ENCODE data around the gene HCFC1R1. TPM values are rescaled to one million over a fixed set of nuclear protein-coding genes. Genes with fewer than 3 reads are reported as not detected.

HCFC1R1 gene
- polyA plus RNA-seq, 1 of the 3 experiments (the other 2 are of a cell fraction): 54.9 TPM

GRCh38 chr16:3017344-3017743, 6.4 kb downstream of the HCFC1R1 start (continued):
- TF ChIP-seq NFIC (IDR thresholded peaks at IDR 0.05; ENCODE audit: borderline replicate concordance) (no peak), RXRA (IDR thresholded peaks at IDR 0.05; ENCODE audit: borderline replicate concordance, low read depth) (no peak), FOXM1 (IDR thresholded peaks at IDR 0.05; ENCODE audit: low read depth) (no peak)

GRCh38 chr16:3015865-3016521, 7.7 kb downstream of the HCFC1R1 start:
- TF ChIP-seq SMC3 (IDR thresholded peaks at IDR 0.05; ENCODE audit: low read depth, low read length) (no peak), USF1 (IDR thresholded peaks at IDR 0.05; ENCODE audit: borderline replicate concordance, low read depth) (no peak), PBX3 (IDR thresholded peaks at IDR 0.05) (no peak), MEF2A (IDR thresholded peaks at IDR 0.05; ENCODE audit: borderline replicate concordance, low read depth) (no peak), EZH2phosphoT487 (IDR thresholded peaks at IDR 0.05; ENCODE audit: borderline replicate concordance, low read depth) (no peak), YY1 (IDR thresholded peaks at IDR 0.05; ENCODE audit: low read depth) (no peak), EP300 (IDR thresholded peaks at IDR 0.05; ENCODE audit: borderline replicate concordance in 1 of 2, low read depth in 1 of 2, low read length in 1 of 2) (no peak), MAX (IDR thresholded peaks at IDR 0.05; ENCODE audit: low read depth) (no peak), NFIC (IDR thresholded peaks at IDR 0.05; ENCODE audit: borderline replicate concordance) (no peak), USF2 (IDR thresholded peaks at IDR 0.05; ENCODE audit: borderline replicate concordance, low read depth, low read length) (no peak), SIN3A (IDR thresholded peaks at IDR 0.05; ENCODE audit: borderline replicate concordance, low read depth, low read length) (no peak), RXRA (IDR thresholded peaks at IDR 0.05; ENCODE audit: borderline replicate concordance, low read depth) (no peak), ZBTB33 (IDR thresholded peaks at IDR 0.05; ENCODE audit: borderline replicate concordance, low read depth) (no peak)
- peaks cover 5% of the 10 kb centered on the region; the same call in 1 of the 2 replicates for H3K79me2 ChIP-seq (ENCODE audit: insufficient read depth)
- DNase-seq: no peak
- peaks cover 5% of the 10 kb centered on the region for H3F3A ChIP-seq (replicated peaks; ENCODE audit: insufficient read depth)
- peaks cover 0 to 12% of the 10 kb centered on the region in 2 experiments; a peak in 1 of 4 replicates for H3K4me1 ChIP-seq (ENCODE audit: control insufficient read depth in 1 of 2, insufficient read depth in 2 of 2, low read depth in 1 of 2, low read length in 1 of 2)
- H2AFZ ChIP-seq (ENCODE audit: low read depth): no peak overlapping the region
- H3K9ac ChIP-seq: no peak overlapping the region
- no peak overlapping the region for H3K4me3 ChIP-seq (ENCODE audit: low read depth in 2 of 2, low read length in 1 of 2)
- POLR2A ChIA-PET: no interaction called here
- H3K9me2 ChIP-seq: no peaks in the 10 kb centered on the region
- CTCF ChIA-PET: interaction anchor here (8.5 kb wide), 1 partner anchor 15 kb away, joined by 111 read pairs; no protein-coding TSS in a partner anchor
- peaks cover 0 to under 1% of the 10 kb centered on the region in 2 experiments for H3K36me3 ChIP-seq (replicated peaks in 1 of 2; ENCODE audit: control insufficient read depth in 1 of 2, insufficient read depth in 2 of 2, low read length in 1 of 2)
- H3K27ac ChIP-seq (ENCODE audit: low read depth in 2 of 2, low read length in 1 of 2): no peak overlapping the region
- H3K9me3 ChIP-seq: no peaks in the 10 kb centered on the region
- H3K4me2 ChIP-seq: no peak overlapping the region
- 86% methylated on average over 11 of the region's 13 CpGs for WGBS (ENCODE audit: low lambda C conversion rate)
- no peaks in the 10 kb centered on the region for H3K27me3 ChIP-seq (ENCODE audit: insufficient read depth)
- peaks cover under 1% of the 10 kb centered on the region; the same call in 1 of the 2 replicates for H4K20me1 ChIP-seq (ENCODE audit: insufficient read depth)
